HG03175 (cell line): ENCODE data around the gene SYT9.
A peak's percentile ranks its signal among the peaks of the same experiment; 100 is the strongest.

Experiments used
- ATAC-seq: cut with Tn5 transposase; IDR thresholded peaks from one replicate; pipeline ENCODE4 v1.9.1; 2021; ENCODE audit warnings: mild to moderate bottlenecking, moderate library complexity; ENCODE audit not compliant: unreplicated experiment

Gene SYT9

GRCh38 chr11:7251836-7252682 lies at the start of gene SYT9:
Gene SYT9 (plus strand): TSS chr11:7251904. CDS start chr11:7252187, 283 bp downstream.
- ATAC-seq, result peak; percentile 65

DNA sequence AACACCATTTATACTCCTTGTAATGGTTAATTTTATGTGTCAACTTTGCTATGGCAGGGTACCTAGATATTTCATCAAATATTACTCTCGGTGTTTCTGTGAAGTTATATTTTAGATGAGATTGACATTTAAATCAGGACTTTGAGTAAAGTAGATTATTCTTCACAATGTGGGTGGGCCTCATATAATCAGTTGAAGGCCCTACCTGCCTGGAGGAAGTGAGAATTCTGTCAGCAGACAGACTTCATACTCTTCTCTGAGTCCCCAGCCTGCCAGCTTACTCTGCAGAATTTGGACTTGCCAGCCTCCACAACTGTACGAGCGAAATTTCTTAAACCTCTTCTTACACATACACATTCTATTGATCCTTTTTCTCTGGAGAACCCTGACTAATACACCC lies 49.3 kb upstream of the SYT9 start:
- ATAC-seq, result no peak

GRCh38 chr11:7204778-7205177 lies 46.9 kb upstream of the SYT9 start:
- no peak for ATAC-seq

GRCh38 chr11:7208391-7208790 lies 43.3 kb upstream of the SYT9 start:
- no peak for ATAC-seq

GRCh38 chr11:7219491-7219890 lies 32.2 kb upstream of the SYT9 start:
- no peak for ATAC-seq

GRCh38 chr11:7220636-7221035 lies 31.1 kb upstream of the SYT9 start:
- ATAC-seq, result no peak

GRCh38 chr11:7222619-7223018 lies 29.1 kb upstream of the SYT9 start:
- no peak for ATAC-seq

DNA sequence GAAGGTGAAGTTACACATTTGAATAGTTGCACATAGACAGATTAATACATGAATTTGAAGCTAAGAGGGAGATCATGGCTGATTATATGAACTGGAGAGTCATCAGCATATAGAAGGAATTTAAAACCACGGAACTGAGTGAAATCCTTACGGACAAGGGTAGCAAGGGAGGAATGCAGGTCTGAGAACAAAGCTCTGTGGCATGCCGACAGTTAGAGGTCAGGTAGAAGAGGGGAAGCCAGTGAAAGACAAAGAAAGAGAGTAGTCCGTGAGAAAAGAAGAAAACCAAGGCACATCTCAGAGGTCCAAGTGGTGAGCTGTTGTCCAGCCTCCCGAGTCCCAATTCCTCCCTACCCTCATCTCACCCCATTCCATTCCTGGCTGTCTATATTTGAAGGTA lies 11.8 kb upstream of the SYT9 start:
- ATAC-seq, result no peak

DNA sequence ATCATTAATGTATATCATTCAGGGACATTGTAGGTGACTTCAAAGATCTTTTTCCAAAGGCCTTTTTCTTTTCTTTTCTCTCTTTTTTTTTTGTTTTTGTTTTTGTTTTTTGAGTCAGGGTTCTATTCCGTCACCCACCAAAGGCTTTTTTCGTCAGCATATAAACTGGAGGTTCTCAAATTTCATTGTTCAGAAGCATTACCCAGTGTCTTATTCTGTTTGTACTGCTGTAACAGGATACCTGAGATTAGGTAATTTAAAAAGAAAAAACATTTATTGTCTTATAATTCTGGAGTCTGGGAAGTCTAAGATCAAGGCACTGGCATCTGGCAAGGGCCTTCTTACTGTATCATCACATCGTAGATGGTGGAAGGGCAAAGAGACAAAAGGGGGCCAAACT lies 6.4 kb upstream of the SYT9 start:
- ATAC-seq, result no peak

GRCh38 chr11:7246179-7246578 lies 5.5 kb upstream of the SYT9 start:
- ATAC-seq, result no peak

GRCh38 chr11:7250166-7250565 lies 1.5 kb upstream of the SYT9 start:
- ATAC-seq, result no peak

DNA sequence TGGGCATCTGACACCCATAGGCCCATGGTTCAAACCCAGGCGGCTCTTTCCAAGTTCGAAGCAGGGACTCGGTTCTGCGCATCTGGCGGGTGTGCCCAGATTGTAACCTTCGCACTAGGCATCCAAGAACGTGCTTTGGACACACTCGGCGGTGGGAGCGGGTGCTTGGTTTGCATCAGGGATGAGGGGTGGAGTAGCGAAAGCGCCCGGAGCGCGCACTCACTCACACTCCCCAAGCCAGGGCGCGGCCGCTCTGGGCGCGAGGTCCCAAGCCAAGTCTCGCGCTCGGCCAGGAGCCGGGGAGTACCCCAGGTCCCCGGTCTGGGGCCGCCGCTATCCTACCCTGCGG lies 243 bp upstream of the SYT9 start:
- no peak for ATAC-seq

DNA sequence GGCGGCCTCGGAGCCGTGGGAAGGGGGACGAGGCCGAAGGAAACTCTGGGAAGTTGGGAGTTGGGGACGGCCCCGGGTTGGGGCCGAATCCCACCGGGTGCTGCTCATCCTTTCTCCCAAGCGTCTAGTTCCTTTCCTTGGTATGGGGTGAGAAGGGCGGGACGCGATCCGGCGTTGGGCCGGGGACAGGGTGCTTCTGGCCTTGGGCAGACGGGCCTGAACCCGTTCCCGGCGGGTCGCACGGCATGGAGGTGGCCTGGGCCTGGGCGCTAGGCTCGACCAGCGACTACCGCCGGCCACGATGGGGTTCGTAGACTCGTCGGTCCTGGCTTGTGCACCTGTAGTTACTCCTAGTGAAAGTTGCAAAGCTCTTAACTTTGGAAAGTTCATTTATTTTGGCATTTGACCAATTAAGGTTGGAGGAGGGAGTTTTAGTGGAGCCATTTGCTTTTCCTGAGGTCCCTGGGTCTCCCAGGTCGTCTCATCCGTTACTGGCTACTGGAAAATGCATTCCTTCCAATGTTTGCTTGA lies 1.0 kb downstream of the SYT9 start:
- no peak for ATAC-seq

DNA sequence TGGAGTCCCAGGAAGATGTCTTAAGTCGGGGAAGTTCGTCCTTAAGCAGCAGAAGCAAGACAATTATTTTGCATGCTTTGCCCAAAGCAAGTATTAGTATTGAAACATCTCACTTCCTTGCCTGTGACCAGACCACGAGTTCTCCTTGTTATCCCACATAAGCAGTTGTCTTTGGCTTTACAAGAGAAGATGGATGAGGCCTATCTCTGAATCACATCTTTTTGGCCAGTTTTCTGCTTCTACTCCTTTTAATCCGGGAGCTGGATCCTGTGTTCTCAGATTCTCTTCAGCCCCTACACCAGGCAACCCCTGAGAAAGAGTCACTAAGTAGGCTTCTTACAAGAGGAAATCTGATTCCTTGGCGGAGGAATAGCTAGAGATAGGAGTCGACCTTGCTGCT lies 2.1 kb downstream of the SYT9 start:
- ATAC-seq, result no peak

DNA sequence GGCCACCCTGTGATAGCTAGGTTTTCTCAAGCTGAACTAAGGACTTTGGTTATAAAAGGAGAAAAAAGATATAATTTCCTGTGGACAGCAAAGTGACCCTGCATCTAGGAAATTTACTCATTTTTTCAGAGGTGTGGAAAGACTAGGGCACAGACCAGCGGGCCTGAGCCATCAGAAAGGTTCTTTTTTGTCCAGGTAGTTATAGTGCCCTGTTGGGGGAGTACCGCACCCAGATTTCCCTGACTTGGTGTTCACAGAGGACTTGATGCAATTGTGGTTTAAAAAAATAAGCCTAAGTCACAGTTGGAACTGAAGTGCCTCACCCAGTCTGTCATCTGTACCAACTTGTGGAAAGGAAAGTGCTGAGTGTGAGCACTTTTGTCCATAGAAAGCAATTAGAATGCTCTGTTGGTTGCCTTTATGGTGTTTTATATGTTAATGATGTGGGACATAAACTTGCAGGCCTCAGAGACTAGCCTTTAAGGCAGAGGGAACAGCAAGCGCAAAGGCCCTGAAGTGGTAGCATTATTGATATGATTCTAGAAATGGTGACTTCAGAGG lies 3.1 kb downstream of the SYT9 start:
- no peak for ATAC-seq

- ATAC-seq, result no peak
These were observed 5.2 kb downstream of the SYT9 start for GRCh38 chr11:7256943-7257342.

- no peak for ATAC-seq
These were observed 6.0 kb downstream of the SYT9 start for GRCh38 chr11:7257724-7258123.

DNA sequence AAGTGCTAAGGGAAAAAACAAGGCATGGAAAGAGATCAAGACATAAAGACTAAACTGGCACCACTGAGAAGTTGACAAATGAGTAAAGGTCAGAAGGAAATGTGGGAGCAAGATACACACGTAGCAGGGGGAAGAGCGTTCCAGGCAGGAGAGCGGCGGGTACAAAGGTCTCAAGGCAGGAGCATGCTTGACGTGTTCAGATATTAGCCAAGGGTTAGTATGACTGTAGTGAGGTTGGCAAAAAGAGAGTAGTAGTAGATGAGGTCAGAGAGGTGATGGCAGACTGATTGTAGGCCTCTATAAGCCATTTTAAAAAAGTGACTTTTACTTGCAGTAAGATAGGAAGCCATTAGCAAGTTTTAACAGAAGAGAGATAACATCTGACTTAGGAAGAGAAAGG lies 9.9 kb downstream of the SYT9 start:
- ATAC-seq, result no peak

DNA sequence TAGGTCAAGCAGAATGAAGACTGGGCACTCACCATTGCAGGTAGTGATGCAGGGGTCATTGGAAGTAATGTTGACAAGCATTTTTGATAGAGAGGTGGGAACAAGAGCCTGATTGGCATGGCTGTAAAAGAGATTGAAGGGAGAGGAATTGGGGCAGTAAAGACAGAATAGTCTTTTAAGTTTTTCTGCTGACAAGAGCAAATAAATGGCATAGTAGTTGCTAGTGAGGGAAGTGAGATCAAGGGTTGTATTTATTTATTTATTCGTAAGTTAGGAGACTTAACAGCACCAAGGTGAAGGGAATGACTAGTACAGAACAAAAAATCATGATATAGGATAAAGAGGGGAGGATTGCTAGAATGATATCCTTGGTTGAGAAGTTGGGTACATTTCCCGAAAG lies 11.0 kb downstream of the SYT9 start:
- no peak for ATAC-seq

DNA sequence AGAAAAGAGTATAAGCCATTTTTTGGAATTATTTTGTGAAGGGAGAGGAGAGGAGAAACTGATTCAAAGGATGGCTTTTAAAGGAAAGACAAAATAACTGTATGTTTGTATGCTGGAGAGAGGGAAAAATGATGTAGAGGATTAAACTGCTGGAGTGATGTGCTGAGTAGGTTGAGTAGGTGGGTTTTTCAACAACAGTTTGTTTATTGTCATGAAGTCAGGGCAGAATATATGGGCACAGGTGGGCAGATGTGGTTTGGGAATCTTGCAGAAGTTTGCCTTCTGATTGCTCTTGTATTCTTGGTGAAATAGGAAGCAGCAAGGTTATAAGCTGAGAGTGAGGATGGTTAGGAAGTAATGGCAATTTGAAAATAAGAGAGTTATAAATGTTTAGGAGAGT lies 12.1 kb downstream of the SYT9 start:
- ATAC-seq, result no peak

- no peak for ATAC-seq
These were observed 17.1 kb downstream of the SYT9 start for GRCh38 chr11:7268758-7269157.

DNA sequence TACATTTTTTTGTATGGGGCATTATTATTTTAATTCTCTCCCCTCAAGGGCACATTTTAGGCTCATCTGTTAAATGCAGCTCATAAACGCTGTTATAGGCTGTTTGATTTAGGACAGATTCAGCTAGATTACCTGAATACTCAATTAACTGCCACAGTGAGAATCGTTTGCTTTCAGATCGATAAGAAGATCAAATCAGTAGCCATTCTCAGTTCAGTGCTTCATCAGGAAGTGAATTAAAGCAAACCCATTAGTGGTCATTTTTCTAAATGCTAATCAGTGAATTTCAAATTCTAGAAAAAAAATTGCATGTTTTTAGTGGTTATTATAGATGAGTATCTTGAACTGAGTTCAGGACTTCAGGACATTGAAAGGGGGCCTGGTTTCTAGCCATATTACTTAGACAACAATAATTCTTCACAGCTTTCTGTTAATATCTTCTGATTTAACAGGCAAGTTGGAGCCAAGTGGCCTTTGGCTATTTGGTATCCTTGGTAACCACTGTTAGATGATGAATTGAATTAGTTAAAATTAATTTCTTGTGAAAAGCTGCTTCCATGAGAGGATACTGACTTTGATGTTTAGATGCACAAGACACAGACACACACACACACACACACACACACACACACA lies 18.6 kb downstream of the SYT9 start:
- no peak for ATAC-seq
